ENCODE measurements around the gene PROK1.

PROK1 gene

DNA sequence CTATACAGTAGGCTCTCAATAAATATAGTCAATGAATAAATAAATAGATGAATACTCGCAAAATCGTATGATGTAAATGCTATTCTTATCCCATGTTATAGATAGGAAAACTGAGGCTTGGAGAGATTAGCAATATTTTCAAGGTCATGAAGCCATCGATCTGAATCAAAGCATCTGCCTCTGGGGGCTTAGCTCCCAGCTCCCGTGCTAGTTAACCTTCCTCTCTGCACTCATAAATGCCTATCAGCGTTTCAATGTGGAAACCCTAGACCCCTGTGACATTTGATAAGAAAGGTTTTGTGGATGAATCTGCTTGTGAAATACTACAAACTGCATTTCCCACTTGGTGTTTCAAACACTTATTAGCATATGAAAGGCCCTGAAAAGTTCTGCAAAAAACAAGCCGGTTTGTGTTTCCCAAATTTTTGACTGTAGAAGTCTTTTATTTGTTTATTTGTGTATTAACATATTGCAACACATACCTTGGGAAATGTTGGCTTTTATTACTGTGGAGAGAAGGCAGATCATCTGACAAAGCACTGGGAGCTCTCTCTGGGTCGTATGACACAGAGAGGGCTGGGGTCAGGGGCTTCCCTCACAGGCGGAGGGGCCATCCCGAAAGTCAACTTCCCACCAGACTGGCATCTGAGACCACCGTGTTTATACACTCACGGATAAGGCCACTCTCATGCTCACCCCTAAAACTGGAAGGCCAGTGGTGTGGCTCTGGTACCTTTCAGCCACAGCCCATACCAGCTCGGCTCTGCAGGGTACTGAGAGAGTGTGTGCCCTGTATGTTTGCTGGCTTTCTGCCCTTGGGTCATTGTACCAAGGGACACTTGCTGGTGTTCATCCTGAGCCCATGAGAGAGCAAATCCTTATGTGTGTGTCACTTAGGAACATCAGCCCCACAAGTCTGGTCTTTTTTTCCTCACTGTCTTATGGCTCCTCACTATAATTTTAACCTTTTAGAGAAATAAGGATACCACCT lies 993 bp upstream of the PROK1 start:
- Histone ChIP-seq H3K36me3 (no peaks in the 10 kb centered on the region), H3K27me3 (ENCODE audit: insufficient read depth, low read depth, severe bottlenecking) (no peaks in the 10 kb centered on the region), H3K4me3 (ENCODE audit: low read depth, low read length) (no peak overlapping the region), H3K9me3 (ENCODE audit: severe bottlenecking) (no peaks in the 10 kb centered on the region), H3K27ac (no peak overlapping the region)
- TF ChIP-seq, protein P1, sequence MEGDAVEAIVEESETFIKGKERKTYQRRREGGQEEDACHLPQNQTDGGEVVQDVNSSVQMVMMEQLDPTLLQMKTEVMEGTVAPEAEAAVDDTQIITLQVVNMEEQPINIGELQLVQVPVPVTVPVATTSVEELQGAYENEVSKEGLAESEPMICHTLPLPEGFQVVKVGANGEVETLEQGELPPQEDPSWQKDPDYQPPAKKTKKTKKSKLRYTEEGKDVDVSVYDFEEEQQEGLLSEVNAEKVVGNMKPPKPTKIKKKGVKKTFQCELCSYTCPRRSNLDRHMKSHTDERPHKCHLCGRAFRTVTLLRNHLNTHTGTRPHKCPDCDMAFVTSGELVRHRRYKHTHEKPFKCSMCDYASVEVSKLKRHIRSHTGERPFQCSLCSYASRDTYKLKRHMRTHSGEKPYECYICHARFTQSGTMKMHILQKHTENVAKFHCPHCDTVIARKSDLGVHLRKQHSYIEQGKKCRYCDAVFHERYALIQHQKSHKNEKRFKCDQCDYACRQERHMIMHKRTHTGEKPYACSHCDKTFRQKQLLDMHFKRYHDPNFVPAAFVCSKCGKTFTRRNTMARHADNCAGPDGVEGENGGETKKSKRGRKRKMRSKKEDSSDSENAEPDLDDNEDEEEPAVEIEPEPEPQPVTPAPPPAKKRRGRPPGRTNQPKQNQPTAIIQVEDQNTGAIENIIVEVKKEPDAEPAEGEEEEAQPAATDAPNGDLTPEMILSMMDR (IDR thresholded peaks at IDR 0.05; ENCODE audit: low read depth, low read length) = no peak
- no peak for DNase-seq

DNA sequence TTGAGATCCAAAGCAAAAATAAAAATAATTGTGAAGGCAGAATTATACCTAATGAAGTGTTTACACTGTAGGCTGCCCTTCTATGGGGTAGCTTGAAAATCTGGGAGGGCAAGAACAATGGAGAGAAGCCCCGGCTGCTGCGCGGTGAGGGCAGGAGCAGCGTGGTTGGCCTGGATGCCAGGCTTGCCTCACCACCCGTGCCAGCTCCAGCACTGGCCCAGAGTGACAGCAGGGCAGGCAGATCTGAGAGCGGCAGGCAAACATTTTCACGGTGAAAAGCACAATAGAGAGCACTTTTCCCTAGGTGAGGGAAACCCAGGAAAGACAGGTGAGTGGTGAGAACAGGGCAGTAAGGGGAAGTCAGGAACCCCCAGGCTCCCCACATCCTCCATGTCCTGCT lies 1.4 kb downstream of the PROK1 start:
- Histone ChIP-seq H3K27ac (no peak overlapping the region), H3K4me3 (ENCODE audit: low read depth, low read length) (no peak overlapping the region), H3K27me3 (ENCODE audit: insufficient read depth, low read depth, severe bottlenecking) (no peaks in the 10 kb centered on the region), H3K9me3 (ENCODE audit: severe bottlenecking) (no peaks in the 10 kb centered on the region), H3K36me3 (no peaks in the 10 kb centered on the region)
- no peak for DNase-seq
- TF ChIP-seq, protein P1 (IDR thresholded peaks at IDR 0.05; ENCODE audit: low read depth, low read length) = no peak

GRCh38 chr1:110453829-110454228 lies 2.9 kb downstream of the PROK1 start:
- no peak overlapping the region for H3K27ac ChIP-seq
- DNase-seq = no peak
- no peaks in the 10 kb centered on the region for H3K9me3 ChIP-seq (ENCODE audit: severe bottlenecking)

DNA sequence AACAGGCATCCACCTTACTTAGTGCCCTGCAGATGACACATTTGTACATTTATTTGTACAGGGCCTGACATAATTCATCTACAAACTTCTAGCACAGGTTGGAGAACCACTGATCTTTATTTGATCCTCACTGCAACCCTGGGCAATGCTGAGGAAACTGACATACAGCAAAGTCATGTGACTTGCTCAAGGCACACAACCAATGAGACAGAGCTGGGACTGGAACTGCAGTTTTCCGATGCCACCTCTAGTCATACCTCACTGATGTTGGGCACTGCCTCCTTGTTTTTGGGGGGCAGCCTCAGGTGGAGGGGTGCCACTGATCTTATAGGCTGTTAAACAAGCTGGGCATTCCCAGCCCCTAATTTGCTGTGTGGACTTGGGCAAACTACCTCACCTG lies 3.4 kb downstream of the PROK1 start:
- no peaks in the 10 kb centered on the region for H3K36me3 ChIP-seq
- no peak for DNase-seq
- H3K27ac ChIP-seq = no peak overlapping the region
- no peaks in the 10 kb centered on the region for H3K9me3 ChIP-seq (ENCODE audit: severe bottlenecking)
- H3K27me3 ChIP-seq (ENCODE audit: insufficient read depth, low read depth, severe bottlenecking) = no peaks in the 10 kb centered on the region
- H3K4me3 ChIP-seq (ENCODE audit: low read depth, low read length) = no peak overlapping the region
- TF ChIP-seq, protein P1 (IDR thresholded peaks at IDR 0.05; ENCODE audit: low read depth, low read length) = no peak

More at GRCh38 chr1:110453829-110454228, 2.9 kb downstream of the PROK1 start:
- TF ChIP-seq, protein P1 (IDR thresholded peaks at IDR 0.05; ENCODE audit: low read depth, low read length) = no peak
- no peaks in the 10 kb centered on the region for H3K36me3 ChIP-seq
- H3K27me3 ChIP-seq (ENCODE audit: insufficient read depth, low read depth, severe bottlenecking) = no peaks in the 10 kb centered on the region
- H3K4me3 ChIP-seq (ENCODE audit: low read depth, low read length) = no peak overlapping the region

DNA sequence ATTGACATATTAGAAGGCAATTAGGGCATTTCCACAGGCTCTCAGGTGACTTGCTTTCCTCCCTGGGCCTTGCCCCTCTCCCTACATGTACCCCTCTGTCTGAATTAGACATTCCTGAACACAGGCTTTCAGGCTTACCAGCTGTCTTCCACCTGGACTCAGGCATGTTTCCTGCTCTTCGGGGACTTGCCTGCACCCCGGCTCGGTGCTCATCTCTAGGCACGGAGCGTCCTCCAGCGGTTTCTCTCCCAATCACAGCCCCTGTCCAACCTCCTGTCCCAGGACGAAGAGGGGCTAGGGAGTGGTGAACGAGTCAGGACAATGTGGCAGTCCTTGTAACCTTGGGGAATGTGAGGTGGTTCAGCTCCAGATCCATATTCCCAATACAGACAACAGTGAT lies 4.2 kb downstream of the PROK1 start:
- Histone ChIP-seq H3K27ac (no peak overlapping the region), H3K36me3 (no peaks in the 10 kb centered on the region), H3K4me3 (ENCODE audit: low read depth, low read length) (no peak overlapping the region), H3K9me3 (ENCODE audit: severe bottlenecking) (no peaks in the 10 kb centered on the region), H3K27me3 (ENCODE audit: insufficient read depth, low read depth, severe bottlenecking) (no peaks in the 10 kb centered on the region)
- no peak for DNase-seq
- TF ChIP-seq, protein P1 (IDR thresholded peaks at IDR 0.05; ENCODE audit: low read depth, low read length) = no peak

Measured in WERI-Rb-1 (cell line).